ENCODE measurements around the gene MRPL54. TPM values are rescaled to one million over a fixed set of nuclear protein-coding genes. Genes with fewer than 3 reads are reported as not detected.

Gene MRPL54
- total RNA-seq, 1 donor from 2014 or later = 52.4 TPM

DNA sequence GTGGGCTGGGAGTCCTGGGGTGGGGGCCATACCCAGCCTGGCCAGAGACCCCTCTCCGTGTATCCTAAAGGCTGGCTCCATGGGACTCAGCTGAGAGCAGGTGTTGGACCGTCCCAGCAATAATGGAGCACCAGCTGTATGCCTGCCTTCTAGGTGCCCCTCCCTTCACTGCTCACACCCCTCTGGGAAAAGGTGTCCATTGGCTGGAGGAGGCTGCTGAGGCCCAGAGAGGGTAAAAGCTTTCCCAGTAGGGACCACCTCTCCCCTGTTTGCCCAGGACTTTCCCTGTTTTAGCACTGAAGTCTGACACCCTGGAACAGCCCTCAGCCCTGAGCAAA is 12.9 kb downstream of the MRPL54 start:
- Mint-ChIP-seq H3K27ac (ENCODE audit: unreplicated experiment) (no peak overlapping the region), H3K4me1 (ENCODE audit: low read depth) (no peaks in the 10 kb centered on the region), H3K9me3 (ENCODE audit: low read depth) (no peaks in the 10 kb centered on the region), H3K27me3 (ENCODE audit: low read depth) (peaks cover 2% of the 10 kb centered on the region), H3K4me3 (ENCODE audit: unreplicated experiment) (no peak overlapping the region), H3K36me3 (ENCODE audit: low read depth) (no peaks in the 10 kb centered on the region)
- DNase-seq (ENCODE audit: low spot score) = no peak
- TF ChIP-seq, protein P1, sequence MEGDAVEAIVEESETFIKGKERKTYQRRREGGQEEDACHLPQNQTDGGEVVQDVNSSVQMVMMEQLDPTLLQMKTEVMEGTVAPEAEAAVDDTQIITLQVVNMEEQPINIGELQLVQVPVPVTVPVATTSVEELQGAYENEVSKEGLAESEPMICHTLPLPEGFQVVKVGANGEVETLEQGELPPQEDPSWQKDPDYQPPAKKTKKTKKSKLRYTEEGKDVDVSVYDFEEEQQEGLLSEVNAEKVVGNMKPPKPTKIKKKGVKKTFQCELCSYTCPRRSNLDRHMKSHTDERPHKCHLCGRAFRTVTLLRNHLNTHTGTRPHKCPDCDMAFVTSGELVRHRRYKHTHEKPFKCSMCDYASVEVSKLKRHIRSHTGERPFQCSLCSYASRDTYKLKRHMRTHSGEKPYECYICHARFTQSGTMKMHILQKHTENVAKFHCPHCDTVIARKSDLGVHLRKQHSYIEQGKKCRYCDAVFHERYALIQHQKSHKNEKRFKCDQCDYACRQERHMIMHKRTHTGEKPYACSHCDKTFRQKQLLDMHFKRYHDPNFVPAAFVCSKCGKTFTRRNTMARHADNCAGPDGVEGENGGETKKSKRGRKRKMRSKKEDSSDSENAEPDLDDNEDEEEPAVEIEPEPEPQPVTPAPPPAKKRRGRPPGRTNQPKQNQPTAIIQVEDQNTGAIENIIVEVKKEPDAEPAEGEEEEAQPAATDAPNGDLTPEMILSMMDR (IDR thresholded peaks at IDR 0.05) = no peak

DNA sequence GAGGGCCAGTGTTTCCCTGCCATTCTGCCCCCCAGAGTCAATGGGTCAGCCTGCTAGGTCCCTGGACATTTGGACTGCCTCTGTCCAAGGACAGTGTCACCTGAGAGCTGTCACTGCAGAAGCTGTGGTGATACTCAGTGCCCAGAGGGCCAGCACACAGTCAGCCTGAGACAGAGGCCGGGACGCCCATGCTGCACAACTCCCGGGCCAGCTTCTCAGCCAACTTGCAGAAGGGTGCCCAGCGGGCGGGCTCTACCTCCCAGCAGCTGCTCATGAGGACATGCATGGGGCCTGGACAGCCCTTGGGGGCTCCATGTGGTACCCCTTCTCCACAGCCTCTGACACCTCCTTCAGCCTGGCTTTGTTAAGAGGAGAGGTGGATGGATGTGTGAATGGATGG is 13.3 kb downstream of the MRPL54 start:
- H3K4me1 Mint-ChIP-seq (ENCODE audit: low read depth) = no peaks in the 10 kb centered on the region
- H3K27ac Mint-ChIP-seq (ENCODE audit: unreplicated experiment) = no peak overlapping the region
- H3K9me3 Mint-ChIP-seq (ENCODE audit: low read depth) = peaks cover under 1% of the 10 kb centered on the region
- no peak for DNase-seq (ENCODE audit: low spot score)
- H3K36me3 Mint-ChIP-seq (ENCODE audit: low read depth) = no peaks in the 10 kb centered on the region
- TF ChIP-seq, protein P1 (IDR thresholded peaks at IDR 0.05) = no peak
- no peak overlapping the region for H3K4me3 Mint-ChIP-seq (ENCODE audit: unreplicated experiment)
- peaks cover 2% of the 10 kb centered on the region for H3K27me3 Mint-ChIP-seq (ENCODE audit: low read depth)

DNA sequence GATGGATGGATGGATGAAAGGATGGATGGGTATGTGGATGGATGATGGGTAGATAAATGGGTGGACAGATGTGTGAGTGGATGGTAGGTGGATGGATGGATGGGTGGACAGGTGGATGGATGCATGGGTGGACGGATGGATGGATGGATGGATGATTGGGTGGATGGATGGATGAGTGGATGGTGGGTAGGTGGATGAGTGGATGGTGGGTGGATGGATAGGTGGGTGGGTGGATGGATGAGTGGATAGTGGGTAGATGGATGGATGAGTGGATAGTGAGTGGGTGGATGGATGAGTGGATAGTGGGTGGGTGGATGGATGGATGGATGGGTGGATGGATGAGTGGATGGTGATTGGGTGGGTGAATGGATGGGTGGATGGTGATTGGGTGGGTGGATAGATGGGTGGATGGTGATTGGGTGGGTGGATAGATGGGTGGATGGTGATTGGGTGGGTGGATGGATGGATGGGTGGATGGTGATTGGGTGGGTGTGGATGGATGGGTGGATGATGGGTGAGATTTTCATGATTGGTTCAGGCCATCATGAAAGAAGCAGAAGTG is 14.1 kb downstream of the MRPL54 start:
- Mint-ChIP-seq H3K4me3 (ENCODE audit: unreplicated experiment) (no peak overlapping the region), H3K9me3 (ENCODE audit: low read depth) (peaks cover 8% of the 10 kb centered on the region), H3K27ac (ENCODE audit: unreplicated experiment) (no peak overlapping the region), H3K27me3 (ENCODE audit: low read depth) (peaks cover 2% of the 10 kb centered on the region), H3K36me3 (ENCODE audit: low read depth) (peaks cover 1% of the 10 kb centered on the region), H3K4me1 (ENCODE audit: low read depth) (no peaks in the 10 kb centered on the region)
- TF ChIP-seq, protein P1 (IDR thresholded peaks at IDR 0.05) = no peak
- no peak for DNase-seq (ENCODE audit: low spot score)

DNA sequence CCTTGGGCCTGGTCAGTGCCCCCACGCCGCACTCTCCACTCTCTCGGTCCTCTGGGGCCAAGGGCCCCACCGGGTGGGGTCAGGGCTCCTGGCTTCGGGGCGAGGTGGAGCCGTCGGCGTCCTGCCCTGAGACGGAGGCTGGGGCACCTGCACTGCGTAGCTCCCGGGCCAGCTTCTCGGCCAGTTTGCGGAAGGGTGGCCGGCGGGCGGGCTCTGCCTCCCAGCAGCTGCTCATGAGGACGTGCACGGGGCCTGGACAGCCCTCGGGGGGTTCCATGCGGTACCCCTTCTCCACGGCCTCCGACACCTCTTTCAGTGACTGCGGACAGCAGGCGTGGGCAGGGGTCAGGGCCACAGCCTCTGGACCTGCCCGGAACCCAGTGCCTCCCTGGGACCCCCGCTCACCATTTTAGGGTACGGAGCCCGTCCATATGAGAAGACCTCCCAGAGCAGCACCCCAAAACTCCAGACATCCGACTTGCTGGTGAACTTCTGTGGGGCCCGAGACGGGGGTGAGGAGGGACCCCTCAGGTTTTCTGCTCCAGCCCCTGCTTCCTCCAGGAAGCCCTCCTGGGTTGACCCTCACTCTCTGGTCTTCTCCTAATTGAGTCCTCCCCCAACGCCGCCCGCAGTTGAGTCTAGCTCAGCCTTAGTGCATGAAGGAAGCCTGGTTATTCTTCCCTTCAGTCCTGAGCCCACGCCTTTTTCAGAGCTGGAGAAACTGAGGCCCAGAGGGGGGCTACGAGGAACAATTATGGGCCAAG is 15.8 kb downstream of the MRPL54 start:
- Mint-ChIP-seq H3K27ac (ENCODE audit: unreplicated experiment) (no peak overlapping the region), H3K36me3 (ENCODE audit: low read depth) (peaks cover 9% of the 10 kb centered on the region), H3K4me3 (ENCODE audit: unreplicated experiment) (no peak overlapping the region), H3K27me3 (ENCODE audit: low read depth) (peaks cover 2% of the 10 kb centered on the region), H3K9me3 (ENCODE audit: low read depth) (peaks cover 17% of the 10 kb centered on the region), H3K4me1 (ENCODE audit: low read depth) (no peaks in the 10 kb centered on the region)
- no peak for DNase-seq (ENCODE audit: low spot score)
- TF ChIP-seq, protein P1 (IDR thresholded peaks at IDR 0.05) = no peak

DNA sequence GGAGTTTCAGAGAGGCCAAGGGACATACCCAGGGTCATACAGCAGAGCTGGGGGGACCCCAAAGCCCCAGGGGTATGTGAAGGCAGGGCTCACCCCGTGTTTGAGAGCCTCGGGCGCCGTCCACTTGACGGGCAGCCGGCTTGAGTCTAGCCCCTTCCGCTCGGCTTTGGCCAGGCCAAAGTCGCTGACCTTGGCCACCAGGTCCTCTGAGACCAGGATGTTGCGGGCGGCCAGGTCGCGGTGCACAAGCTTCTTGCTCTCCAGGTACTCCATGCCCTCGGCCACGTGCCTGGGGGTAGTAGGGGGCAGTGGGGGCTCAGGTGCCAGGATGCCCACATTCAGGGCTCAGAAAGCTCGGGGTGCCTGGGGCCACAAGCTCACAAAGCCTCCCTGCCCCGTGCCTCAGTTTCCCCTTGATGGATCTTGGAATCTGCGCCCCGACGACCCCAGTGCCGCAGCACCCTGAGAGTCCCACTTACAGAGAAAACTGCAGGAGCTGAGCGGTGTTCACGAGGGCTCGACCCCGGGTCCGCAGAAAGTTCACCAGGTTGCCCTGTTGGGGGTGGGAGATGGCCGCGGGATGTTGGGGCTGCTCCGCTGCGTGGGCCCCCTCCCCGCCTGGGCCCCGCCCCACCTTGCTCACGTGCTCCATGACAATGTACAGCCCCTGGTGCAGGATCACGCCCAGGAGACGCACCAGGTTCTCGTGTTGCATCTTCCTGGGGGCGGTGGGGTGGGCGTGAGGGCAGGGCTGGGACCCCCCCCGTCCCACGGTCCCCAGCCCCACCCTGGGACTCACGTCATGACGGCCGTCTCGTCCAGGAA is 16.6 kb downstream of the MRPL54 start:
- Mint-ChIP-seq H3K27me3 (ENCODE audit: low read depth) (peaks cover 4% of the 10 kb centered on the region), H3K27ac (ENCODE audit: unreplicated experiment) (no peak overlapping the region), H3K4me3 (ENCODE audit: unreplicated experiment) (no peak overlapping the region), H3K9me3 (ENCODE audit: low read depth) (peaks cover 17% of the 10 kb centered on the region), H3K4me1 (ENCODE audit: low read depth) (no peaks in the 10 kb centered on the region), H3K36me3 (ENCODE audit: low read depth) (peaks cover 9% of the 10 kb centered on the region)
- TF ChIP-seq, protein P1 (IDR thresholded peaks at IDR 0.05) = no peak
- no peak for DNase-seq (ENCODE audit: low spot score)
